ENCODE measurements around the gene TGM3.

The TGM3 gene

DNA sequence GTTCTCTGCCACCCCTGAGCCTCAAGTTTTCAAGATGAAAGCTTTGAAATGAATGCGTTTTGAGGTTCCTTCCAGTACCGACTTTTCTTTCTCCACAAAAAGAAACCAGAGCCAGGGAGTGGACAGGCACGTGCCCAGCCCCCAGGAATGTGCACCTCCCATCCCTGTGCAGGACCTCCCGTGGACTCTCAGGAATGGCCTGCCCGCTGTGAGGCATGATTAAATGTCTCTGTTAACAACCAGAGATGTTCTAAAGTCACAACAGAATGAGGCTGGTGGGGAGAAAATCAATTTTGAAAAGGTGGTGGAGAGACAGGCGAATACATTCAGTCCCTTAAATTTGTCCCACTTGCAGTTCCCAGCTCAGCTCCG lies 1.5 kb downstream of the TGM3 start:
- TF ChIP-seq, protein P1, sequence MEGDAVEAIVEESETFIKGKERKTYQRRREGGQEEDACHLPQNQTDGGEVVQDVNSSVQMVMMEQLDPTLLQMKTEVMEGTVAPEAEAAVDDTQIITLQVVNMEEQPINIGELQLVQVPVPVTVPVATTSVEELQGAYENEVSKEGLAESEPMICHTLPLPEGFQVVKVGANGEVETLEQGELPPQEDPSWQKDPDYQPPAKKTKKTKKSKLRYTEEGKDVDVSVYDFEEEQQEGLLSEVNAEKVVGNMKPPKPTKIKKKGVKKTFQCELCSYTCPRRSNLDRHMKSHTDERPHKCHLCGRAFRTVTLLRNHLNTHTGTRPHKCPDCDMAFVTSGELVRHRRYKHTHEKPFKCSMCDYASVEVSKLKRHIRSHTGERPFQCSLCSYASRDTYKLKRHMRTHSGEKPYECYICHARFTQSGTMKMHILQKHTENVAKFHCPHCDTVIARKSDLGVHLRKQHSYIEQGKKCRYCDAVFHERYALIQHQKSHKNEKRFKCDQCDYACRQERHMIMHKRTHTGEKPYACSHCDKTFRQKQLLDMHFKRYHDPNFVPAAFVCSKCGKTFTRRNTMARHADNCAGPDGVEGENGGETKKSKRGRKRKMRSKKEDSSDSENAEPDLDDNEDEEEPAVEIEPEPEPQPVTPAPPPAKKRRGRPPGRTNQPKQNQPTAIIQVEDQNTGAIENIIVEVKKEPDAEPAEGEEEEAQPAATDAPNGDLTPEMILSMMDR (IDR thresholded peaks at IDR 0.05; ENCODE audit: control extremely low read depth, extremely low read depth, low read depth, missing control alignments): no peak
- ChIA-PET CTCF (interaction anchor here (1.8 to 2.2 kb wide), 2 partner anchors 9 kb away, joined by 5 to 6 read pairs; no protein-coding TSS in a partner anchor), POLR2A (no interaction called here)
- DNase-seq (ENCODE audit: extremely low spot score): no peak

DNA sequence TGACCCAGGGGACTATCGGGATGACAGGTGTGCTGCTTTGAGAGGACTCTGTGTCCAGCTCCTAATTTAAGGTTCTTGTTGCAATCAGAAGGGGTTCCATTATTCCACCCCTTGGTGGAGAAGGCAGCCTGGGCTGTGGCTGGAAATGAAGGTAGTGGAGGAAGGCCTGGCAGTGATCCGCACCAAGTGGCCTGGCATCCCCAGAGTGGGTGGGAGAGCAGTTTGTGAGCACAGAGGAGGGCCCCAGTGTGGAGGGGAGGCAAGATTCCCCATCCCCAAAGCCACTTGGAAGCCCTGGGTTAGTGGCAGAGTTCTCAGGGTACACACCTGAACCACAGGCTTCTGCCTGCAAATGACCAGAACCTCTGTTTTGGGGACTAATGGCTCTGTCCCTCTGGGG lies 2.3 kb downstream of the TGM3 start:
- TF ChIP-seq, protein P1 (IDR thresholded peaks at IDR 0.05; ENCODE audit: control extremely low read depth, extremely low read depth, low read depth, missing control alignments): no peak
- POLR2A ChIA-PET: no interaction called here
- CTCF ChIA-PET: interaction anchor here (0.9 to 1.8 kb wide), 2 partner anchors 10 to 224 kb away, joined by 3 to 5 read pairs; no protein-coding TSS in a partner anchor
- no peak for DNase-seq (ENCODE audit: extremely low spot score)

DNA sequence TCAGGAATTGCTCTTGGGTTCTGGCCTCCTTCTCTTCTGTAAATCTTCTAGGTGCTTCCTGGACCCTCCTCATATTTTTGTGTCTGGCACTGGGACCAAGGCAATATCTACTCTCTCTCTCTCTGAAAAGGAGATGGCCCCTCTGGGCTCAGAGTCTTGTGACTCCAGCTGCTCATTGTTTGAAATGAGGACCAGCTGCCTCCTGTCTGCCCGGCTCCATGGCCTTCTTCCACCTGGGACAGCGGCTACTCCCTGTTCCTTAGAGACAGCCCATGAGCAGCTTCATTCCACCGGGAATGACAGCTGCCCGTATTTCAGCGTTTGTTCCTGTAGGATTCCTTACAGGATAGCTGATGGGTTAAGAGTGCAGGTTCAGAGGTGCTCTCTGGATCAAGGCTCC lies 2.9 kb downstream of the TGM3 start:
- POLR2A ChIA-PET: no interaction called here
- no peak for DNase-seq (ENCODE audit: extremely low spot score)
- TF ChIP-seq, protein P1 (IDR thresholded peaks at IDR 0.05; ENCODE audit: control extremely low read depth, extremely low read depth, low read depth, missing control alignments): no peak
- CTCF ChIA-PET: interaction anchor here (0.9 kb wide), 1 partner anchor 223 kb away, joined by 3 read pairs; no protein-coding TSS in a partner anchor

DNA sequence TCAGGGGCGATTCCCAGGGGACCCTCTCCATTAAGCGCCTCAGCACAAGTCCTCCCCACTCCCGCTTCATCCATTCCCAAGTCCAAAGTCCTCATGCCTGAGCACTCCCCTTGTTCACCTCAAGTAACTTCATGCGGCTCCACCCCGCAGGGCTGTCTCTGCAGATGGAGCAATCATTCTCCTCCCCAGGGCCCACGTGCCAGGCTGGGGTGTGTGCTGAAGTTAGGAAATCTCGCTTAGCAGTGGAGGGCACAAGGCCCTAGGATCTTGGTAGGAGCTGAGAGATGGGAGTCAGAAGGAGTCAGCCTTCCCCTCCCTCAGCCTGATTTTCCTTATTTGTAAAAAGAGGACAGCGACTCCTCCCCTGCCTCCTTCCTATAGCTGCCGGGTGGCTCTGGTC lies 3.5 kb downstream of the TGM3 start:
- ChIA-PET POLR2A (no interaction called here), CTCF (interaction anchor here (0.7 kb wide), 1 partner anchor 10 kb away, joined by 3 read pairs; no protein-coding TSS in a partner anchor)
- TF ChIP-seq, protein P1 (IDR thresholded peaks at IDR 0.05; ENCODE audit: control extremely low read depth, extremely low read depth, low read depth, missing control alignments): no peak
- no peak for DNase-seq (ENCODE audit: extremely low spot score)

DNA sequence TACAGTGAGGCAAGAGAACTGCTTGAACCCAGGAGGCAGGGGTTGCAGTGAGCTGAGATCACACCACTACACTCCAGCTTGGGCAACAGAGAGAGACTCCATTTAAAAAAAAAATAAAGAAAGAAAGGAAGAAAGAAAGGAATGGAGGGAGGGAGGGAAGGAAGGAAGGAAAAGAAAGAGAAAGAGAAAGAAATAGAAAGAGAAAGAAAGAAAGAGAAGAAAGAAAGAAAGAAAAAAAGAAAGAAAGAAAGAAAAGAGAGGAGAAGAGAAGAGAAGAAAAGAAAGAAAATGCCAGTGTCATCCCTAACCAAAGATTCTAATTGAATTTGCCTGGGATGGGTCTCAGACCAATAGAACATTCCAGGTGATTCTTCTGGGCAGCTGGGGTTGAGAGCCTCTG lies 4.2 kb downstream of the TGM3 start:
- POLR2A ChIA-PET: no interaction called here
- no peak for DNase-seq (ENCODE audit: extremely low spot score)
- TF ChIP-seq, protein P1 (IDR thresholded peaks at IDR 0.05; ENCODE audit: control extremely low read depth, extremely low read depth, low read depth, missing control alignments): no peak
- CTCF ChIA-PET: interaction anchor here (0.7 kb wide), 1 partner anchor 11 kb away, joined by 3 read pairs; no protein-coding TSS in a partner anchor

DNA sequence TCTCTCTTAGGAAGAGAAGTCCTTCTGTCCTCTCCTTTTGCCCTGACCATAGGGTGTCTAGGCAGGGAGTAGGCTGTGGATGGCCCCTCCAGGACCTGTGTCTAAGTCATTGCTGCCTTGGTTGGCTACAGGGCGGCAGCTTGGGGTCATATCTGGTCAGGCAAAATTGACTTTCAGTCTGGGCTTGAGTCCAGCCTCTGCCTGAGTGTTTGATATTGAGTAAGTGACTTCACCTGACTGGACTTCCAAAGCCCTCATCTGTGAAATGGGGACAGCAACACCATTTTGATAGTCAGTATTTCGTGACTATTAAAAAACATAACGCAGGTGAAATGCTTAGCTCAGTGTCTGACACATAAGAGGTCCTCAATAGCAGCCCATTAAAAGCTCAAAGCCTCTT lies 4.6 kb downstream of the TGM3 start:
- POLR2A ChIA-PET: no interaction called here
- CTCF ChIA-PET: interaction anchor here (0.7 to 1.4 kb wide), 2 partner anchors 15 to 93 kb away, joined by 3 to 6 read pairs; no protein-coding TSS in a partner anchor
- TF ChIP-seq, protein P1 (IDR thresholded peaks at IDR 0.05; ENCODE audit: control extremely low read depth, extremely low read depth, low read depth, missing control alignments): no peak

More for the DNA sequence above, 4.6 kb downstream of the TGM3 start:
- no peak for DNase-seq (ENCODE audit: extremely low spot score)
